GM19438 (cell line): ENCODE data around the gene ACVR2B.

Source experiments
- ATAC-seq: cut with Tn5 transposase; IDR thresholded peaks from one replicate; pipeline ENCODE4 v1.9.1; 2021; ENCODE audit warnings: low read depth; ENCODE audit not compliant: unreplicated experiment

ACVR2B gene

GRCh38 chr3:38522002-38522401 lies 68.3 kb downstream of the ACVR2B start:
- ATAC-seq: no peak

- ATAC-seq: no peak
Measured at GRCh38 chr3:38524141-38524739, 70.5 kb downstream of the ACVR2B start.

GRCh38 chr3:38526792-38527191 lies 73.1 kb downstream of the ACVR2B start:
- ATAC-seq: no peak

- no peak for ATAC-seq
Measured at GRCh38 chr3:38528457-38528856, 74.8 kb downstream of the ACVR2B start.

- ATAC-seq: no peak
Measured at GRCh38 chr3:38532529-38532928, 78.8 kb downstream of the ACVR2B start.

- no peak for ATAC-seq
Measured at GRCh38 chr3:38533285-38533976, 79.7 kb downstream of the ACVR2B start.

GRCh38 chr3:38534180-38534579 lies 80.5 kb downstream of the ACVR2B start:
- no peak for ATAC-seq

- ATAC-seq: no peak
Measured at GRCh38 chr3:38534604-38535003, 80.9 kb downstream of the ACVR2B start.

- no peak for ATAC-seq
Measured at GRCh38 chr3:38536671-38537070, 83.0 kb downstream of the ACVR2B start.

GRCh38 chr3:38538773-38539353 lies 85.2 kb downstream of the ACVR2B start:
- no peak for ATAC-seq

- ATAC-seq: no peak
Measured at GRCh38 chr3:38541806-38542205, 88.1 kb downstream of the ACVR2B start.
